D721Med (cell line): ENCODE measurements around the gene SYT2.
A peak's percentile ranks its signal among the peaks of the same experiment; 100 is the strongest.
"Not testable (repeated sequence)": the region's sequence is repeated elsewhere in the genome, so short reads cannot be mapped to it uniquely, and the experiment has no call there.

Experiments used
- DNase-seq: peaks from one replicate; pipeline ENCODE4 v3.0.0; 2011; ENCODE audit warnings: low spot score; ENCODE audit not compliant: insufficient read length
- FAIRE-seq: peaks from 2 replicates; lab custom pipeline; 2011; peaks lifted over from hg19 to GRCh38; lab: Jason Lieb, UNC
- TF ChIP-seq, protein P1 (sequence below): IDR thresholded peaks from 2 replicates; pipeline ENCODE4 v1.5.1; 2012; ENCODE audit warnings: mild to moderate bottlenecking, control low read depth; ENCODE audit not compliant: insufficient read depth; ENCODE audit errors: missing control alignments

Gene SYT2

GRCh38 chr1:202710070-202711045 is at the start of gene SYT2:
SYT2 (minus strand) TSS chr1:202710454; CDS start chr1:202605772, 104,682 bp downstream.
- peak; percentile 99 for DNase-seq
- FAIRE-seq = no peak
- TF ChIP-seq, protein P1, sequence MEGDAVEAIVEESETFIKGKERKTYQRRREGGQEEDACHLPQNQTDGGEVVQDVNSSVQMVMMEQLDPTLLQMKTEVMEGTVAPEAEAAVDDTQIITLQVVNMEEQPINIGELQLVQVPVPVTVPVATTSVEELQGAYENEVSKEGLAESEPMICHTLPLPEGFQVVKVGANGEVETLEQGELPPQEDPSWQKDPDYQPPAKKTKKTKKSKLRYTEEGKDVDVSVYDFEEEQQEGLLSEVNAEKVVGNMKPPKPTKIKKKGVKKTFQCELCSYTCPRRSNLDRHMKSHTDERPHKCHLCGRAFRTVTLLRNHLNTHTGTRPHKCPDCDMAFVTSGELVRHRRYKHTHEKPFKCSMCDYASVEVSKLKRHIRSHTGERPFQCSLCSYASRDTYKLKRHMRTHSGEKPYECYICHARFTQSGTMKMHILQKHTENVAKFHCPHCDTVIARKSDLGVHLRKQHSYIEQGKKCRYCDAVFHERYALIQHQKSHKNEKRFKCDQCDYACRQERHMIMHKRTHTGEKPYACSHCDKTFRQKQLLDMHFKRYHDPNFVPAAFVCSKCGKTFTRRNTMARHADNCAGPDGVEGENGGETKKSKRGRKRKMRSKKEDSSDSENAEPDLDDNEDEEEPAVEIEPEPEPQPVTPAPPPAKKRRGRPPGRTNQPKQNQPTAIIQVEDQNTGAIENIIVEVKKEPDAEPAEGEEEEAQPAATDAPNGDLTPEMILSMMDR = no peak

- TF ChIP-seq, protein P1 = no peak
- FAIRE-seq = no peak
- DNase-seq = no peak
These were observed 46.1 kb upstream of the SYT2 start for GRCh38 chr1:202756391-202756790.

- TF ChIP-seq, protein P1 = no peak
- FAIRE-seq (no peak), DNase-seq (no peak)
These were observed 44.0 kb upstream of the SYT2 start for GRCh38 chr1:202754293-202754692.

- FAIRE-seq (no peak), DNase-seq (no peak)
- TF ChIP-seq, protein P1 = no peak
These were observed 42.5 kb upstream of the SYT2 start for GRCh38 chr1:202752774-202753173.

GRCh38 chr1:202750761-202751160 is 40.5 kb upstream of the SYT2 start:
- DNase-seq (no peak), FAIRE-seq (no peak)
- TF ChIP-seq, protein P1 = peak; percentile 18

- FAIRE-seq = no peak
- no peak for DNase-seq
- TF ChIP-seq, protein P1 = no peak
These were observed 39.8 kb upstream of the SYT2 start for GRCh38 chr1:202750024-202750423.

DNA sequence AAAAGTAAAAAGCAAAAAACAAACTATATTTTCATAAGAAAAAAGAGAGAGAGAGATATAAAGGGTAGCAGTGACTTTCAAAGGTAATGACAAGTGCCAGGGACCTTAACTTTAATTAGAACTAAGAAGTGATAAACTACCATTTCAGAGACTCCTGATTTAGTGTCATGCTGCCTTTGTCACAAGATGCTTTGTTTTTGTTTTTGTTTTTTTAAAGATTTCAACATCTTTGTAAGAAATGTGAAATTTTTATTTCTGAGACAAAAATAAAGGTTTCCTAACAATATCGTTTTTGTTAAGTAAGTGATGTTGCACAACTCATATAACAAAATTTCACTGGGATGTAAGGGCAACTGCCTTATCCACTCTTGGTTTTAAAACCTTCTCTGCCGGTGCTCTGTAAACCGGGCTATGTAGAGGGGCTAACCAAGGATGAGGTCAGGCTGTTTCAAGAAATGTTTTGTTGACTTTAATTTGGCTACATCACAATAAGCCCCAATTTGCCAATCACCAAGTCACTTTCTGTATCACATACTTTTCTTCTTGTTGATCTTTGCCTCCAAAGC is 35.2 kb upstream of the SYT2 start:
- FAIRE-seq = peak; percentile 63
- TF ChIP-seq, protein P1 = no peak
- no peak for DNase-seq

DNA sequence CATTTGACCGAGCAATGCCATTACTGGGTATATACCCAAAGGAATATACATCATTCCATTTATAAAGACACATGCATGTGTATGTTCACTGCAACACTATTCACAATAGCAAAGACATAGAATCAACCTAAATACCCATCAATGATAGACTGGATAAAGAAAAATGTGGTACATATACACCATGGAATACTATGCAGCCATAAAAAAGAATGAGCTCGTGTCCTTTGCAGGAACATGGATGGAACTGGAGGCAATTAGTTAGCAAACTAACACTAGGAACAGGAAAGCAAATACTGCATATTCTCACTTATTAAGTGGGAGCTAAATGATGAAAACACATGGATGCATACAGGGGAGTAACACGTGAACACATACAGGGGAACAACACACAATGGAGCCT is 34.5 kb upstream of the SYT2 start:
- FAIRE-seq = peak; percentile 72
- not testable (repeated sequence) for DNase-seq
